Astrocyte of the spinal cord (primary cell): Measurements from ENCODE around the gene CDC34.

Source experiments
- DNase-seq: peaks from one replicate; pipeline ENCODE4 v3.0.0; 2011; ENCODE audit warnings: low read depth, low spot score
- H3K4me3 ChIP-seq: 2 replicates; pipeline ENCODE4 v1.5.1; 2011; ENCODE audit warnings: low read depth, mild to moderate bottlenecking, low read length, moderate library complexity
- in situ Hi-C: cut with HindIII; loops from 2 replicates; pipeline ENCODE4 v1.10.0; 2017; ENCODE audit warnings: low sequenced_read_pairs
- TF ChIP-seq, protein P1 (sequence below): IDR thresholded peaks from 2 replicates; pipeline ENCODE4 v1.5.1; 2012; ENCODE audit warnings: low read depth, mild to moderate bottlenecking, low read length, inconsistent platforms

Gene CDC34

DNA sequence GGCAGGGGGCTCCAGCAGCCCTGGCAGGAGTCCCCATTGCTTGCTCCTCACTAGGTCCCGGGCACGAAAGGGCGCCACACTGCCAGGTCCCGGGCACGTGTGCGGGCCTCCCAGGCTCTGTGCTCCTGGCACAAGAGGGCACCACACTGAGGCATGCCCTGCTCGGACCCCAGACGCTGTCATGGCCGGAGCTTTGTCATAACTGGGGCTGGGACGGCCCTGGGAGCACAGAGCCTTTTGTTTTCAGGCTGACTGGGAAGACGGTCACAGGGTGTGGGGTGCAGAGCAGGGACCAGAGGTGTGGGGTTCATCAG lies 48.2 kb downstream of the CDC34 start:
- H3K4me3 ChIP-seq = no peak overlapping the region
- no peak for DNase-seq
- in situ Hi-C loops = no loop called here
- TF ChIP-seq, protein P1, sequence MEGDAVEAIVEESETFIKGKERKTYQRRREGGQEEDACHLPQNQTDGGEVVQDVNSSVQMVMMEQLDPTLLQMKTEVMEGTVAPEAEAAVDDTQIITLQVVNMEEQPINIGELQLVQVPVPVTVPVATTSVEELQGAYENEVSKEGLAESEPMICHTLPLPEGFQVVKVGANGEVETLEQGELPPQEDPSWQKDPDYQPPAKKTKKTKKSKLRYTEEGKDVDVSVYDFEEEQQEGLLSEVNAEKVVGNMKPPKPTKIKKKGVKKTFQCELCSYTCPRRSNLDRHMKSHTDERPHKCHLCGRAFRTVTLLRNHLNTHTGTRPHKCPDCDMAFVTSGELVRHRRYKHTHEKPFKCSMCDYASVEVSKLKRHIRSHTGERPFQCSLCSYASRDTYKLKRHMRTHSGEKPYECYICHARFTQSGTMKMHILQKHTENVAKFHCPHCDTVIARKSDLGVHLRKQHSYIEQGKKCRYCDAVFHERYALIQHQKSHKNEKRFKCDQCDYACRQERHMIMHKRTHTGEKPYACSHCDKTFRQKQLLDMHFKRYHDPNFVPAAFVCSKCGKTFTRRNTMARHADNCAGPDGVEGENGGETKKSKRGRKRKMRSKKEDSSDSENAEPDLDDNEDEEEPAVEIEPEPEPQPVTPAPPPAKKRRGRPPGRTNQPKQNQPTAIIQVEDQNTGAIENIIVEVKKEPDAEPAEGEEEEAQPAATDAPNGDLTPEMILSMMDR = no peak

DNA sequence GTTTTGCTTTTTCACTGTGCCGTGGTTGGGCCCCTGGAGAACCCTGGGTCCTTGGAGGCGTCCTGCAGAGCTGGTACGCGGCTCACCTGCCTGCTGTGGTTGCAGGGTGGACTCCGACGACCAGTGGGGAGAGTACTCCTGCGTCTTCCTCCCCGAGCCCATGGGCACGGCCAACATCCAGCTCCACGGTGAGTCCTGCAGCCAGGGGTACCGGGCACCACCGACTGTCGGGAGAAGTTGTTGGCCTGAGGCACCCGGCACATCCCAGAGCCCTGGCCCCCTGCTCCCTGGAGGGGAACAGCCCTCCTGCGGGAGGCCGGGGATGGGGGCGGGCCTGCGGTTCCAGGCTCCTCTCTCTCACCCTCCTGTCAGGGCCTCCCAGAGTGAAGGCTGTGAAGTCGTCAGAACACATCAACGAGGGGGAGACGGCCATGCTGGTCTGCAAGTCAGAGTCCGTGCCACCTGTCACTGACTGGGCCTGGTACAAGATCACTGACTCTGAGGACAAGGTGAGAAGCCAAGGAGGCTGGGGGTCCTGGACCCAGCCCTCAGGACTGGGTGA lies 48.8 kb downstream of the CDC34 start:
- in situ Hi-C loops = no loop called here
- no peak for DNase-seq
- H3K4me3 ChIP-seq = no peak overlapping the region
- TF ChIP-seq, protein P1 = no peak

DNA sequence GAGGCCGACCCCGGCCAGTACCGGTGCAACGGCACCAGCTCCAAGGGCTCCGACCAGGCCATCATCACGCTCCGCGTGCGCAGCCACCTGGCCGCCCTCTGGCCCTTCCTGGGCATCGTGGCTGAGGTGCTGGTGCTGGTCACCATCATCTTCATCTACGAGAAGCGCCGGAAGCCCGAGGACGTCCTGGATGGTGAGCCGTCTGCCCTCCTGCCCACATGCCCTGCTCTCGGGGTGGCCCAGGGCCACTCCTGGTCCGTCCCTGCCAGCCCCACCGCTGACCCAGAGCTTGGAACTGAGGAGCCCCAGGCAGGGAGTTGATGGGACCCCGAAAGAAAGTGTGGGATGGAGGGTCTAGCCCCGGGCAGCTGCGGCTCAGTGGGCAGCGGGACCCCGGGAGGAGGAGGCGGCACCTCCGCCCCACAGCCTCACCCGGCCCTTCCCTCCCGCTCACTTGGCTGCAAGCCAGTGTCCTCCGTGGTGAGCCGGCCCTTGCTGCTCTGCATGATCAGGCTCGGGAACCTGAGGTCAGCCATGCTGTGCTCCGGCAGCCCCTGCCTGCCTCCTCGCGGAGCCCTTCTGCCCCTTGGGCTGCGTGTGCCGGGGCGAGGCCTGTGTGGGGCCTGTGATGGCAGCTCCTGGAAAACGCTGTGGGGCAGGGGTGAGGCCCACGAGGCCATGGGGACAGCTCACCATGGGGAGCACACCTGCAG lies 50.0 kb downstream of the CDC34 start:
- H3K4me3 ChIP-seq = no peak overlapping the region
- DNase-seq = no peak
- TF ChIP-seq, protein P1 = no peak
- in situ Hi-C loops = no loop called here

DNA sequence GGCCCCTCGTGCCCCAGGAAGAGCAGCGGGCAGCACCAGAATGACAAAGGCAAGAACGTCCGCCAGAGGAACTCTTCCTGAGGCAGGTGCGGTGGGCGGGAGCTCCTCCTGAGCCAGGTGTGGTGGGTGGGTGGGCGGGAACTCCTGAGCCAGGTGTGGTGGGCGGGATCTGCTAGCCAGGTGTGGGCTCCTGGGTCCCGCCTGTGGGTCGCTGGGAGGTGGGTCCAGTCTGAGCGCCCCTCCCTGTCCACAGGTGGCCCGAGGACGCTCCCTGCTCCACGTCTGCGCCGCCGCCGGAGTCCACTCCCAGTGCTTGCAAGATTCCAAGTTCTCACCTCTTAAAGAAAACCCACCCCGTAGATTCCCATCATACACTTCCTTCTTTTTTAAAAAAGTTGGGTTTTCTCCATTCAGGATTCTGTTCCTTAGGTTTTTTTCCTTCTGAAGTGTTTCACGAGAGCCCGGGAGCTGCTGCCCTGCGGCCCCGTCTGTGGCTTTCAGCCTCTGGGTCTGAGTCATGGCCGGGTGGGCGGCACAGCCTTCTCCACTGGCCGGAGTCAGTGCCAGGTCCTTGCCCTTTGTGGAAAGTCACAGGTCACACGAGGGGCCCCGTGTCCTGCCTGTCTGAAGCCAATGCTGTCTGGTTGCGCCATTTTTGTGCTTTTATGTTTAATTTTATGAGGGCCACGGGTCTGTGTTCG lies 51.1 kb downstream of the CDC34 start:
- TF ChIP-seq, protein P1 = no peak
- DNase-seq = peak; percentile 32
- H3K4me3 ChIP-seq = no peak overlapping the region
- in situ Hi-C loops = no loop called here

GRCh38 chr19:583198-583967 lies 51.8 kb downstream of the CDC34 start:
- TF ChIP-seq, protein P1 = no peak
- no peak overlapping the region for H3K4me3 ChIP-seq
- DNase-seq = no peak
- in situ Hi-C loops = no loop called here

DNA sequence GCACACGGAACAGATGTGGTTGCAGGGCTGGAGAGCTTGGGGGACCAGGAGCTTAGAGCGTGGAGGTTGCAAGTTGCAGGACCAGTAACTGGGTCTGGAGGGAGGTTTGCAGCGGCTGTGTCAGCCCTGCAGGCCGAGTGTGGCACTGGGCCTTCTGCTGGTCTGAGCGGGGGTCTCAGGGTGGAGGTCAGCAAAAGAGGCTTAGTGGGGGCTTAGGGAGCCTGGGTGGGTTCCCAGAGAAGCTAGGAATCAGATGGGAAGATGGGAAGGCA lies 52.3 kb downstream of the CDC34 start:
- no peak overlapping the region for H3K4me3 ChIP-seq
- no peak for DNase-seq
- in situ Hi-C loops = no loop called here
- TF ChIP-seq, protein P1 = no peak
